ENCODE measurements around the gene COL13A1.

Gene COL13A1

GRCh38 chr10:69801434-69802315 lies at the start of gene COL13A1:
TSS of gene COL13A1 (plus strand) at chr10:69801906. CDS start at chr10:69802424, 518 bp downstream.
- no peak within 1 kb of the TSS for H3K4me3 ChIP-seq (ENCODE audit: low read depth, low read length)
- TF ChIP-seq, protein P1, sequence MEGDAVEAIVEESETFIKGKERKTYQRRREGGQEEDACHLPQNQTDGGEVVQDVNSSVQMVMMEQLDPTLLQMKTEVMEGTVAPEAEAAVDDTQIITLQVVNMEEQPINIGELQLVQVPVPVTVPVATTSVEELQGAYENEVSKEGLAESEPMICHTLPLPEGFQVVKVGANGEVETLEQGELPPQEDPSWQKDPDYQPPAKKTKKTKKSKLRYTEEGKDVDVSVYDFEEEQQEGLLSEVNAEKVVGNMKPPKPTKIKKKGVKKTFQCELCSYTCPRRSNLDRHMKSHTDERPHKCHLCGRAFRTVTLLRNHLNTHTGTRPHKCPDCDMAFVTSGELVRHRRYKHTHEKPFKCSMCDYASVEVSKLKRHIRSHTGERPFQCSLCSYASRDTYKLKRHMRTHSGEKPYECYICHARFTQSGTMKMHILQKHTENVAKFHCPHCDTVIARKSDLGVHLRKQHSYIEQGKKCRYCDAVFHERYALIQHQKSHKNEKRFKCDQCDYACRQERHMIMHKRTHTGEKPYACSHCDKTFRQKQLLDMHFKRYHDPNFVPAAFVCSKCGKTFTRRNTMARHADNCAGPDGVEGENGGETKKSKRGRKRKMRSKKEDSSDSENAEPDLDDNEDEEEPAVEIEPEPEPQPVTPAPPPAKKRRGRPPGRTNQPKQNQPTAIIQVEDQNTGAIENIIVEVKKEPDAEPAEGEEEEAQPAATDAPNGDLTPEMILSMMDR (IDR thresholded peaks at IDR 0.05; ENCODE audit: low read depth, low read length, missing control alignments), result no peak
- no peak for DNase-seq (ENCODE audit: low read depth)

- no peak overlapping the region for H3K4me3 ChIP-seq (ENCODE audit: low read depth, low read length)
- TF ChIP-seq, protein P1 (IDR thresholded peaks at IDR 0.05; ENCODE audit: low read depth, low read length, missing control alignments), result no peak
- DNase-seq (ENCODE audit: low read depth), result no peak
These were observed 49.2 kb upstream of the COL13A1 start for GRCh38 chr10:69752479-69752878.

GRCh38 chr10:69756279-69756678 lies 45.4 kb upstream of the COL13A1 start:
- no peak for DNase-seq (ENCODE audit: low read depth)
- H3K4me3 ChIP-seq (ENCODE audit: low read depth, low read length), result no peak overlapping the region
- TF ChIP-seq, protein P1 (IDR thresholded peaks at IDR 0.05; ENCODE audit: low read depth, low read length, missing control alignments), result no peak

- TF ChIP-seq, protein P1 (IDR thresholded peaks at IDR 0.05; ENCODE audit: low read depth, low read length, missing control alignments), result no peak
- no peak overlapping the region for H3K4me3 ChIP-seq (ENCODE audit: low read depth, low read length)
- no peak for DNase-seq (ENCODE audit: low read depth)
These were observed 44.5 kb upstream of the COL13A1 start for GRCh38 chr10:69757206-69757552.

DNA sequence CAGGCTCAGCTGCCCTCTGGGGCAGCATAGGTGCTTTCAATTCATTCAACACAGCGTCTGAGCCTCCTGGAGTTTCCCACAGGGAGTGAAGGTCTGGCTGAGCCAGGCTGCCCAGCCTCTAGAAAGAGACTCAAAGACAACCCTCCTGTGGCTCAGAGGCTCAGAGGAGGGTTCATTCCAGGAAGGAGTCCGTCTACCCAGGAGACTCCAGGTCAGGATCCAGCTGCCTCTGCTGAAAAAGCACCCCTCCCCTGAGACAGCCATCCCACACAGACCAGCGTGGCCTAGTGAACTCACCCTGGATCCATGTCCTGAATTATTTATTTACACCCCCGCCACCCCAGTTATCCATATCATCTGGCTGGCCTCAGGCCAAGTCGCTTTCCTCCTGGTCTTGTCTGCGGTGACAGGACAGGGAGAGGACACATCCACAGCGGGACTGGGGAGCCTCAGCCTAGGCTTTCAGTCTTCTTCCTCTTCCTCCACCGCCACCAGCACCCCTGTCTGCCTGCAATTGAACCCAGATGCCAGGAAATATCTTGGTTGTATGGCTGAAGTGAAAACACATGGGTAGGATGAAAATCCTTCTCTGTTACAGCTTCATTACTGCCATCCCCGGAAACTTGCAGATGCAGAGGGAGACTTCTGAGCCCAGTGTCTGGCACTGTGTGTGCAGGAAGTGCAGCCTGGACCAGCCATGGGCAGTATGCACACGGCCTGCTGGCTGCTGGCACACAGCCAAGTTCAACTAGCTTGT lies 44.0 kb upstream of the COL13A1 start:
- DNase-seq (ENCODE audit: low read depth), result no peak
- H3K4me3 ChIP-seq (ENCODE audit: low read depth, low read length), result no peak overlapping the region
- TF ChIP-seq, protein P1 (IDR thresholded peaks at IDR 0.05; ENCODE audit: low read depth, low read length, missing control alignments), result no peak

- no peak overlapping the region for H3K4me3 ChIP-seq (ENCODE audit: low read depth, low read length)
- TF ChIP-seq, protein P1 (IDR thresholded peaks at IDR 0.05; ENCODE audit: low read depth, low read length, missing control alignments), result no peak
- no peak for DNase-seq (ENCODE audit: low read depth)
These were observed 43.4 kb upstream of the COL13A1 start for GRCh38 chr10:69758310-69758728.

Data from GM12864 (cell line).